ENCODE measurements around the gene HSPA9.

DNA sequence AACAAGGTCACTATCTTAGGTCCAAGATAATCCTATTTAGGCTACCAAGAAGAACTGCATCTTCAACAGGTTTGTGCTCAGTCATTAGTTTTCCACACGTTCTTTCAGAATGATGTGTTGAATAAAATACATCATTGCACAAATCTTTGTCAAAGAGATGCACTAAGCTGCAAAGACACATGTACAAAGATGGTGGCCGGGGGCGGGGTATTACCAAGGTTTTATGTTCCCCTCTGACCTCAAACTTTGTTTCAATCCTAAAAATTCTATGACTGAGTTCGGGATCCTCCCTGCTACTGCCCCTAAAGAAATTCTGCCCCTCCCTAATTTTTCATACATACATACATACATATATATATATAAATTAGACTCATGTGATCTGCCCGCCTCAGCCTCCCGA lies 14.2 kb downstream of the HSPA9 start:
- TF ChIP-seq, protein P1, sequence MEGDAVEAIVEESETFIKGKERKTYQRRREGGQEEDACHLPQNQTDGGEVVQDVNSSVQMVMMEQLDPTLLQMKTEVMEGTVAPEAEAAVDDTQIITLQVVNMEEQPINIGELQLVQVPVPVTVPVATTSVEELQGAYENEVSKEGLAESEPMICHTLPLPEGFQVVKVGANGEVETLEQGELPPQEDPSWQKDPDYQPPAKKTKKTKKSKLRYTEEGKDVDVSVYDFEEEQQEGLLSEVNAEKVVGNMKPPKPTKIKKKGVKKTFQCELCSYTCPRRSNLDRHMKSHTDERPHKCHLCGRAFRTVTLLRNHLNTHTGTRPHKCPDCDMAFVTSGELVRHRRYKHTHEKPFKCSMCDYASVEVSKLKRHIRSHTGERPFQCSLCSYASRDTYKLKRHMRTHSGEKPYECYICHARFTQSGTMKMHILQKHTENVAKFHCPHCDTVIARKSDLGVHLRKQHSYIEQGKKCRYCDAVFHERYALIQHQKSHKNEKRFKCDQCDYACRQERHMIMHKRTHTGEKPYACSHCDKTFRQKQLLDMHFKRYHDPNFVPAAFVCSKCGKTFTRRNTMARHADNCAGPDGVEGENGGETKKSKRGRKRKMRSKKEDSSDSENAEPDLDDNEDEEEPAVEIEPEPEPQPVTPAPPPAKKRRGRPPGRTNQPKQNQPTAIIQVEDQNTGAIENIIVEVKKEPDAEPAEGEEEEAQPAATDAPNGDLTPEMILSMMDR (conservative IDR thresholded peaks at IDR 0.05; ENCODE audit: low read depth, low read length), result no peak
- no peak for TF ChIP-seq EZH2 (IDR thresholded peaks at IDR 0.05; ENCODE audit: borderline replicate concordance, low read depth, low read length, poor library complexity, severe bottlenecking)
